WTC11 (cell line): ENCODE measurements around the gene CGNL1. TPM values are rescaled to one million over a fixed set of nuclear protein-coding genes. Genes with fewer than 3 reads are reported as not detected.

Experiments
- ATAC-seq: fragments of 200-7000 bp; cut with Tn5 transposase; 2 replicates; pipeline ENCODE4 v1.10.0; 2021; ENCODE audit warnings: mild to moderate bottlenecking, moderate library complexity
- CTCF ChIA-PET: fragments of 300-600 bp; sonication (Branson Sonifier 250); formaldehyde crosslinking; loops from one replicate; lab custom pipeline; 2021; ENCODE audit warnings: antibody characterized with exemption; lab: Charles Lee
- POLR2A ChIA-PET: fragments of 350-600 bp; sonication (Branson Sonifier 250); formaldehyde crosslinking; loops from one replicate; lab custom pipeline; 2021; ENCODE audit warnings: antibody characterized with exemption; lab: Charles Lee
- DNase-seq: peaks from one replicate; pipeline ENCODE4 v3.0.0; 2021; ENCODE audit warnings: low spot score
- H3K27ac Mint-ChIP-seq: 2 replicates; pipeline ENCODE4 v1.8.0; 2021; ENCODE audit warnings: mixed read lengths
- H3K27me3 Mint-ChIP-seq: 2 replicates; pipeline ENCODE4 v1.8.0; 2021; ENCODE audit warnings: low read depth, mild to moderate bottlenecking, moderate library complexity, mixed read lengths
- H3K36me3 Mint-ChIP-seq: 2 replicates; pipeline ENCODE4 v1.8.0; 2021; ENCODE audit warnings: mixed read lengths
- H3K4me1 Mint-ChIP-seq: 2 replicates; pipeline ENCODE4 v1.8.0; 2022; ENCODE audit warnings: mixed read lengths
- H3K4me3 Mint-ChIP-seq: 2 replicates; pipeline ENCODE4 v1.8.0; 2021; ENCODE audit warnings: mild to moderate bottlenecking, moderate library complexity, mixed read lengths
- H3K9me3 Mint-ChIP-seq: 2 replicates; pipeline ENCODE4 v1.8.0; 2021; ENCODE audit warnings: mixed read lengths
- ARID4B ChIP-seq: sonication (generic); formaldehyde crosslinking; IDR thresholded peaks from 2 replicates; pipeline ENCODE4 v1.8.0; 2023; ENCODE audit warnings: missing genetic modification reagents, mild to moderate bottlenecking, borderline replicate concordance
- ATF2 ChIP-seq: sonication (generic); formaldehyde crosslinking; IDR thresholded peaks from 2 replicates; pipeline ENCODE4 v1.8.1; 2022; ENCODE audit warnings: low read depth, missing genetic modification reagents, borderline replicate concordance
- ATF6 ChIP-seq: sonication (generic); formaldehyde crosslinking; IDR thresholded peaks from 2 replicates; pipeline ENCODE4 v1.8.1; 2023; ENCODE audit warnings: mild to moderate bottlenecking, missing genetic modification reagents
- E2F1 ChIP-seq: sonication (generic); formaldehyde crosslinking; IDR thresholded peaks from 2 replicates; pipeline ENCODE4 v1.8.0; 2022; ENCODE audit warnings: mild to moderate bottlenecking, missing genetic modification reagents
- GRHL2 ChIP-seq: fragments of 250-450 bp; sonication (Bioruptor Pico); IDR thresholded peaks from 2 replicates; pipeline ENCODE4 v1.8.0; 2022; ENCODE audit warnings: mild to moderate bottlenecking, moderate library complexity; ENCODE audit not compliant: insufficient replicate concordance, severe bottlenecking
- JAZF1 ChIP-seq: fragments of 250-450 bp; sonication (Bioruptor Pico); IDR thresholded peaks from 2 replicates; pipeline ENCODE4 v1.9.0; 2021; ENCODE audit warnings: moderate library complexity, mild to moderate bottlenecking, inconsistent platforms
- MAX ChIP-seq: sonication (generic); formaldehyde crosslinking; IDR thresholded peaks from 2 replicates; pipeline ENCODE4 v1.8.0; 2022; ENCODE audit warnings: mild to moderate bottlenecking, missing genetic modification reagents
- NFE2L1 ChIP-seq: sonication (generic); formaldehyde crosslinking; IDR thresholded peaks from 2 replicates; pipeline ENCODE4 v1.8.1; 2023; ENCODE audit warnings: missing genetic modification reagents
- NFYB ChIP-seq: sonication (generic); formaldehyde crosslinking; conservative IDR thresholded peaks from 2 replicates; pipeline ENCODE4 v1.8.0; 2022; ENCODE audit warnings: low read depth, missing genetic modification reagents
- PRRX2 ChIP-seq: fragments of 250-450 bp; sonication (Bioruptor Pico); IDR thresholded peaks from 2 replicates; pipeline ENCODE4 v1.8.0; 2021; ENCODE audit warnings: mild to moderate bottlenecking
- SMAD3 ChIP-seq: sonication (generic); formaldehyde crosslinking; IDR thresholded peaks from 2 replicates; pipeline ENCODE4 v1.8.0; 2022; ENCODE audit warnings: missing genetic modification reagents, mild to moderate bottlenecking, borderline replicate concordance
- TEAD1 ChIP-seq: sonication (generic); formaldehyde crosslinking; IDR thresholded peaks from 2 replicates; pipeline ENCODE4 v1.8.0; 2022; ENCODE audit warnings: mild to moderate bottlenecking, missing genetic modification reagents
- total RNA-seq: library from RNA; stranded (reverse); gene quantifications from 3 replicates; pipeline ENCODE4 v1.2.3, GENCODE V29; 2021
- TF ChIP-seq, protein P1 (sequence below): sonication (generic); formaldehyde crosslinking; IDR thresholded peaks from 2 replicates; pipeline ENCODE4 v1.8.1; 2022; ENCODE audit warnings: low read depth, mild to moderate bottlenecking, moderate library complexity, missing genetic modification reagents, borderline replicate concordance
- TF ChIP-seq, protein P2 (sequence below): sonication (generic); formaldehyde crosslinking; IDR thresholded peaks from 2 replicates; pipeline ENCODE4 v1.8.1; 2023; ENCODE audit warnings: mild to moderate bottlenecking, moderate library complexity, missing genetic modification reagents

The CGNL1 gene
- total RNA-seq, 1 experiment from 2014 or later = 57.3 TPM

DNA sequence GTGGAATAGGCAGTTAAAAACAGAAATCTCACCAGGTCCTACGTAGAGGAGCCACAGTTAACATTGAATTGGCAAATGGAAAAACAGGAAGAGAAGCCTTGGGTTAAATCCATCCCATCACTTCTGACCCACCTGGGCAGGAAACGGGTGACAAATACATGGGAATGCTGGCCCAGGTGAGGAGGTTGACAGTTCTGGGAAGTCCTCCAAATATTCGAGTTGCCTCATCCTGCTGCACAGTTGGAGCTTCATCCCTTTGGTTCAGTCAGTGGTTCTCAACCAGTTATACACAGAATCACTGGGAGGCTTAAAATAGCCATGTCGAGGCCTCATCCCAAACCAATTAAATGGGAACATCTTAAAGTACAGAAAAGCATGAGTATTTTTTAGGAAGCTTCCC is 220.7 kb downstream of the CGNL1 start (continued):
- TF ChIP-seq, protein P1, sequence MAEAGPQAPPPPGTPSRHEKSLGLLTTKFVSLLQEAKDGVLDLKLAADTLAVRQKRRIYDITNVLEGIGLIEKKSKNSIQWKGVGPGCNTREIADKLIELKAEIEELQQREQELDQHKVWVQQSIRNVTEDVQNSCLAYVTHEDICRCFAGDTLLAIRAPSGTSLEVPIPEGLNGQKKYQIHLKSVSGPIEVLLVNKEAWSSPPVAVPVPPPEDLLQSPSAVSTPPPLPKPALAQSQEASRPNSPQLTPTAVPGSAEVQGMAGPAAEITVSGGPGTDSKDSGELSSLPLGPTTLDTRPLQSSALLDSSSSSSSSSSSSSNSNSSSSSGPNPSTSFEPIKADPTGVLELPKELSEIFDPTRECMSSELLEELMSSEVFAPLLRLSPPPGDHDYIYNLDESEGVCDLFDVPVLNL = no peak
- TF ChIP-seq ATF2 = no peak
- no peak for TF ChIP-seq PRRX2 (CRISPR knock-in tag)
- TF ChIP-seq NFE2L1 = no peak
- no peak for TF ChIP-seq NFYB (CRISPR knock-in tag)
- TF ChIP-seq JAZF1 (CRISPR knock-in tag) = no peak

GRCh38 chr15:57597431-57597830 is 221.1 kb downstream of the CGNL1 start:
- Mint-ChIP-seq H3K4me3 (no peak overlapping the region), H3K4me1 (peaks cover 15% of the 10 kb centered on the region), H3K27ac (no peak overlapping the region), H3K9me3 (no peaks in the 10 kb centered on the region), H3K36me3 (no peaks in the 10 kb centered on the region), H3K27me3 (peaks cover 14% of the 10 kb centered on the region)
- DNase-seq = no peak
- no peak for TF ChIP-seq E2F1 (CRISPR knock-in tag)
- no peak for TF ChIP-seq ARID4B (CRISPR knock-in tag)
- no peak for TF ChIP-seq SMAD3 (CRISPR knock-in tag)
- no peak for TF ChIP-seq TEAD1 (CRISPR knock-in tag)
- TF ChIP-seq GRHL2 (CRISPR knock-in tag) = no peak
- TF ChIP-seq ATF6 = no peak
- TF ChIP-seq, protein P2, sequence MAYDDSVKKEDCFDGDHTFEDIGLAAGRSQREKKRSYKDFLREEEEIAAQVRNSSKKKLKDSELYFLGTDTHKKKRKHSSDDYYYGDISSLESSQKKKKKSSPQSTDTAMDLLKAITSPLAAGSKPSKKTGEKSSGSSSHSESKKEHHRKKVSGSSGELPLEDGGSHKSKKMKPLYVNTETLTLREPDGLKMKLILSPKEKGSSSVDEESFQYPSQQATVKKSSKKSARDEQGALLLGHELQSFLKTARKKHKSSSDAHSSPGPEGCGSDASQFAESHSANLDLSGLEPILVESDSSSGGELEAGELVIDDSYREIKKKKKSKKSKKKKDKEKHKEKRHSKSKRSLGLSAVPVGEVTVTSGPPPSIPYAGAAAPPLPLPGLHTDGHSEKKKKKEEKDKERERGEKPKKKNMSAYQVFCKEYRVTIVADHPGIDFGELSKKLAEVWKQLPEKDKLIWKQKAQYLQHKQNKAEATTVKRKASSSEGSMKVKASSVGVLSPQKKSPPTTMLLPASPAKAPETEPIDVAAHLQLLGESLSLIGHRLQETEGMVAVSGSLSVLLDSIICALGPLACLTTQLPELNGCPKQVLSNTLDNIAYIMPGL (CRISPR knock-in tag) = no peak
- no peak for TF ChIP-seq MAX
- ChIA-PET POLR2A (no interaction called here), CTCF (no interaction called here)
- ATAC-seq = no peak
